Measurements from ENCODE around the gene TMEFF1.
"Not testable (repeated sequence)": the region's sequence is repeated elsewhere in the genome, so short reads cannot be mapped to it uniquely, and the experiment has no call there.

The TMEFF1 gene

DNA sequence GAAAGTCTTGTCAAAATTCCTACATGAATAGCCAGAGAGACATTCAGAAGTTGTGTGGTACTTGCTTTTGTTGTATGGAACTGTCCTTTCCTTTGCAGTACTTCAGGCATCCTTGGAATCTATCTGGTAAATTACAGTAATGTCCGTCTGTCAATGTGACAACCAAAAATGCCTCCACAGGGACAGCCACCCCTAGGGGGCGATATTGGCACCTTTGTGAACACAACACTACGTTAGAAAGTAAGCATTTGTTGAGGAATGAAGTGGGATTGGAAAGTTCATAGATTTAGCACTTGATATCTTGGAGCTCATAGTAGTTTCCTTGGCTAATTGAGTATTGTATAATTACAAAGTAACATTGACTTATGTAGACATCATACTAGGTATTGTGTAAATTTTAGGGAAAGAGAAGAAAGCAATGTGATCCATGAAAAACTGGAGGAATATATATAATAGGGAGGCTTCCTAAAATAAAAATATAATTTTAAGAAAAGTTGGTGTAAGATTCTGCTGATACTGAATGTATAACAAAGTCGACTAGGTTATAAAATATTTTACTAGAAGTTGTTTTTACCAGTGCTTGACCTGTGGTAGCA lies 32.7 kb downstream of the TMEFF1 start:
- H3K9ac ChIP-seq (ENCODE audit: low read depth, low read length): no peak overlapping the region
- H3K4me1 ChIP-seq (ENCODE audit: control insufficient read depth, insufficient read depth, low read length): no peaks in the 10 kb centered on the region
- H3K4me3 ChIP-seq (ENCODE audit: low read depth, low read length): no peak overlapping the region
- no peaks in the 10 kb centered on the region for H3K27me3 ChIP-seq (ENCODE audit: control insufficient read depth, insufficient read depth, low read length)
- H3K9me3 ChIP-seq (ENCODE audit: control insufficient read depth, insufficient read depth, low read length): no peaks in the 10 kb centered on the region
- peaks cover 2% of the 10 kb centered on the region for H3K36me3 ChIP-seq (ENCODE audit: control insufficient read depth, insufficient read depth, low read length)

GRCh38 chr9:100507350-100507749 lies 34.4 kb downstream of the TMEFF1 start:
- H3K36me3 ChIP-seq (ENCODE audit: control insufficient read depth, insufficient read depth, low read length); H3K4me3 ChIP-seq (ENCODE audit: low read depth, low read length); H3K27me3 ChIP-seq (ENCODE audit: control insufficient read depth, insufficient read depth, low read length); H3K4me1 ChIP-seq (ENCODE audit: control insufficient read depth, insufficient read depth, low read length); H3K9me3 ChIP-seq (ENCODE audit: control insufficient read depth, insufficient read depth, low read length); H3K9ac ChIP-seq (ENCODE audit: low read depth, low read length): not testable (repeated sequence)

- Histone ChIP-seq H3K4me1 (ENCODE audit: control insufficient read depth, insufficient read depth, low read length) (no peaks in the 10 kb centered on the region), H3K36me3 (ENCODE audit: control insufficient read depth, insufficient read depth, low read length) (peaks cover 8% of the 10 kb centered on the region), H3K9ac (ENCODE audit: low read depth, low read length) (no peak overlapping the region), H3K9me3 (ENCODE audit: control insufficient read depth, insufficient read depth, low read length) (no peaks in the 10 kb centered on the region), H3K27me3 (ENCODE audit: control insufficient read depth, insufficient read depth, low read length) (no peaks in the 10 kb centered on the region), H3K4me3 (ENCODE audit: low read depth, low read length) (no peak overlapping the region)
Measured at GRCh38 chr9:100511205-100511604, 38.3 kb downstream of the TMEFF1 start.

DNA sequence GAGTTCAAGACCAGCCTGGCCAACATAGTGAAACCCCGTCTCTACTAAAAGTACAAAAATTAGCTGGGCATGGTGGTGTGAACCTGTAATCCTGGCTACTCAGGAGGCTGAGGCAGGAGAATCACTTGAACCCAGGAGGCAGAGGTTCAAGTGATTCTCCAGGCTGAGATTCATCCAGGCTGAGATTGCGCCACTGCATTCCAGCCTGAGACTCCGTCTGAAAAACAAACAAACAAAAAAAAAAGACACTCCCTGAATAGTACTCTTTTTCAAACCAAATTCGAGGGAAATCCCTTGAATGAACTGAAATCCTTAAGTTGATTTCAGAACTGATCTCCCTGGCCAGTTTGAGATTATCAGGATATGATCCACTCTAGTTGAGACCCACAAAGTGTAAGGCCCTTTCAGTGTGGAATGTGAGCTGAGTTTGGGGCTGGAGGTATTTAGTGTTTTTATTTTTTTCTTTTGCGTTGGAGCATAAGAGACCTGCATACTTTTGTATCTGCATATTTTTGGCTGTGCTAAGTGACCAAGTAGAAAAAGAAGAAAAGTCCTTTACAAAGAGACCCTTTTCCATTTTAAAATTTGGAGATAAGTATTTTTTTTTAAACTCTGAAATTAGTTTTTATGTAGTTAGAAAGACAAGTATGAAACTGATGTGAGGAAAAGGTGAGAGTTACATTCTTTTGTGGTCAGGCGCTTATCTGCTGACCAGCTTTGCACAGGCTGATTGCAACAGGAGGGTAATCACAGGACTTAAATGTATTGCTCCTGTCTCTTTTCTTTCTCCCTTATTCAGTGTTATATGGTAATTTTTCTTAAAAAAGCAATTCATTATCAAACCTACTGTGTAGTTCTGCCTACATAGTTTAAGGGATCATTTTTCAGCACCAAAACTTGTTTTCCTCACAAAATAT lies 42.9 kb downstream of the TMEFF1 start:
- H3K4me1 ChIP-seq (ENCODE audit: control insufficient read depth, insufficient read depth, low read length): no peaks in the 10 kb centered on the region

DNA sequence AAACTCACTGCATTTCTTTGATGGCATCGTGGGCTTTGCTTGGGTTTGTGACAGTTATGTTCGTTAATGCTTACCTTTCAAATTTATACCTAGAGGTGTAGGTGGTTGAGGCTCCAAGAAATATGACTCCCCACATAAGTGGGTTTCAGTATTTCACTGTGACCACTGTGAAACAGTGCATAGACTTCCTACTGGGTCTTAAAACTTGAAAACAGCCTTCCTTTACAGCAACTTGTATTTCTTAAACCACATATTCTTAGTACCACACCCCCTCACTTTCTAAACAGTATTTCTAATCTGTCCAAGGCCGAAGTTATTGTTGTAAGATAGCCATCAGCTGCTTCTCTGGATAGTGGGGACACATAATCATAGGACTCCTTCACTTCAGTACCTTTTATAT lies 48.3 kb downstream of the TMEFF1 start:
- no peaks in the 10 kb centered on the region for H3K4me1 ChIP-seq (ENCODE audit: control insufficient read depth, insufficient read depth, low read length)
- no peak overlapping the region for H3K9ac ChIP-seq (ENCODE audit: low read depth, low read length)
- H3K36me3 ChIP-seq (ENCODE audit: control insufficient read depth, insufficient read depth, low read length): peaks cover 26% of the 10 kb centered on the region
- no peaks in the 10 kb centered on the region for H3K27me3 ChIP-seq (ENCODE audit: control insufficient read depth, insufficient read depth, low read length)
- no peak overlapping the region for H3K4me3 ChIP-seq (ENCODE audit: low read depth, low read length)
- H3K9me3 ChIP-seq (ENCODE audit: control insufficient read depth, insufficient read depth, low read length): no peaks in the 10 kb centered on the region

More for the DNA sequence above, 42.9 kb downstream of the TMEFF1 start:
- H3K27me3 ChIP-seq (ENCODE audit: control insufficient read depth, insufficient read depth, low read length): no peaks in the 10 kb centered on the region
- no peaks in the 10 kb centered on the region for H3K9me3 ChIP-seq (ENCODE audit: control insufficient read depth, insufficient read depth, low read length)
- no peak overlapping the region for H3K4me3 ChIP-seq (ENCODE audit: low read depth, low read length)
- no peak overlapping the region for H3K9ac ChIP-seq (ENCODE audit: low read depth, low read length)
- peaks cover 9% of the 10 kb centered on the region for H3K36me3 ChIP-seq (ENCODE audit: control insufficient read depth, insufficient read depth, low read length)

DNA sequence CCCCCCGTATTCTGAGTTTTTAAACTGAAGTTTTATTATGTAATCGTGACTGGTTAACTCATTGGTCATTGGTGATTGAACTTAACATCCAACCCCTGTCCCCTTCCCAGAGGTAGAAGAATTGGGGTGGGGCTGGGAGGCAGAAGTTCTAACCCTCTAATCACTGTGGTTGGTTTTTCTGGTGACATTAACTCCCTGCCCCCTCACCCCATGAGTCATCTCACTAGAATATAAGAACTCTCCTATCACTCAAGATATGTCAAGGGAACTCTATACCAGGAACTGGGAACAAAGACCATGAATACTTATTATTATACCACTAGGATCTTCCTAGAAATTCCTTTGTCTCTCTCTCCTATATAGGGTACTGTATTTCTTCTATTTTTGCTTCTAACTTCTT lies 52.6 kb downstream of the TMEFF1 start:
- Histone ChIP-seq H3K4me3 (ENCODE audit: low read depth, low read length) (no peak overlapping the region), H3K9me3 (ENCODE audit: control insufficient read depth, insufficient read depth, low read length) (no peaks in the 10 kb centered on the region), H3K9ac (ENCODE audit: low read depth, low read length) (no peak overlapping the region), H3K4me1 (ENCODE audit: control insufficient read depth, insufficient read depth, low read length) (no peaks in the 10 kb centered on the region), H3K27me3 (ENCODE audit: control insufficient read depth, insufficient read depth, low read length) (no peaks in the 10 kb centered on the region), H3K36me3 (ENCODE audit: control insufficient read depth, insufficient read depth, low read length) (peaks cover 26% of the 10 kb centered on the region)

- not testable (repeated sequence) for H3K27me3 ChIP-seq (ENCODE audit: control insufficient read depth, insufficient read depth, low read length); H3K9ac ChIP-seq (ENCODE audit: low read depth, low read length); H3K4me1 ChIP-seq (ENCODE audit: control insufficient read depth, insufficient read depth, low read length); H3K4me3 ChIP-seq (ENCODE audit: low read depth, low read length); H3K9me3 ChIP-seq (ENCODE audit: control insufficient read depth, insufficient read depth, low read length)
- peaks cover 14% of the 10 kb centered on the region for H3K36me3 ChIP-seq (ENCODE audit: control insufficient read depth, insufficient read depth, low read length)
Measured at GRCh38 chr9:100527180-100527794, 54.3 kb downstream of the TMEFF1 start.

DNA sequence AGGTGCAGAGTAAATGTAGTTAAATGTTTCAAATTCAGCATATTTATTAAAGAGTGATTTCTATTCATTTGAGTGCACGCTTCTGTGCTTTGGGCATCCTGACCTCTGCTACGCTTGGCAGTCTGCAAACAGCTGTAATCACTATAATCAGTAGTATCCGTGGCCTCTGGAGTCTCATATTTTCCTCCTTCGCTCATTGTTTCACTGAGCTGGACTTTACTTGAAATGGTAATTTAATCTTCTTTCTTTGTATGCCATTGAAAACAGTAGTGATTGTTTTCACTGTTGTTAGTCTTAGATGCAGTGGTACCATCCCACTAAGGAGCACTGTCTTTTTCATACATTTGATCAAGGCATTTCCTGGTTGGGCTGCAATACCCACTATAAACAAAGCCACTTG lies 61.5 kb downstream of the TMEFF1 start:
- Histone ChIP-seq H3K9ac (ENCODE audit: low read depth, low read length) (no peak overlapping the region), H3K27me3 (ENCODE audit: control insufficient read depth, insufficient read depth, low read length) (no peaks in the 10 kb centered on the region), H3K9me3 (ENCODE audit: control insufficient read depth, insufficient read depth, low read length) (no peaks in the 10 kb centered on the region), H3K4me3 (ENCODE audit: low read depth, low read length) (no peak overlapping the region), H3K36me3 (ENCODE audit: control insufficient read depth, insufficient read depth, low read length) (peaks cover 3% of the 10 kb centered on the region), H3K4me1 (ENCODE audit: control insufficient read depth, insufficient read depth, low read length) (no peaks in the 10 kb centered on the region)

- no peaks in the 10 kb centered on the region for H3K4me1 ChIP-seq (ENCODE audit: control insufficient read depth, insufficient read depth, low read length)
- peaks cover 3% of the 10 kb centered on the region for H3K9me3 ChIP-seq (ENCODE audit: control insufficient read depth, insufficient read depth, low read length)
- peaks cover 12% of the 10 kb centered on the region for H3K36me3 ChIP-seq (ENCODE audit: control insufficient read depth, insufficient read depth, low read length)
- H3K27me3 ChIP-seq (ENCODE audit: control insufficient read depth, insufficient read depth, low read length): no peaks in the 10 kb centered on the region
- no peak overlapping the region for H3K9ac ChIP-seq (ENCODE audit: low read depth, low read length)
- no peak overlapping the region for H3K4me3 ChIP-seq (ENCODE audit: low read depth, low read length)
Measured at GRCh38 chr9:100540327-100540726, 67.4 kb downstream of the TMEFF1 start.

DNA sequence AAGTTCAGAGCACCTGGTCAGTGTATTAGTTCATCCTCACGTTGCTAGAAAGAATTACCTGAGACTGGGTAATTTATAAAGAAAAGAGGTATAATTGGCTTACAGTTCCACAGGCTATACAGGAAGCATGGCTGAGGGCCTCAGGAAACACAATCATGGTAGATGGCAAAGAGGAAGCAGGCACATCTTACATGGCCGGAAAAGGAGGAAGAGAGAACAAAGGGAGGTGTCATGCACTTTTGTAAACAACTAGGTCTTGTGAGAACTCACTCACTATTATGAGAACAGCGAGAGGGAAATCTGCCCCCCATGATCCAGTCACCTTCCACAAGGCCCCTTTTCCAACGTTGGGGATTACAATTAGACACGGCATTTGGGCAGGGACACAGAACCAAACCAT lies 76.1 kb downstream of the TMEFF1 start:
- Histone ChIP-seq H3K36me3 (ENCODE audit: control insufficient read depth, insufficient read depth, low read length) (peaks cover 4% of the 10 kb centered on the region), H3K4me3 (ENCODE audit: low read depth, low read length) (no peak overlapping the region), H3K4me1 (ENCODE audit: control insufficient read depth, insufficient read depth, low read length) (no peaks in the 10 kb centered on the region), H3K9ac (ENCODE audit: low read depth, low read length) (no peak overlapping the region), H3K27me3 (ENCODE audit: control insufficient read depth, insufficient read depth, low read length) (no peaks in the 10 kb centered on the region), H3K9me3 (ENCODE audit: control insufficient read depth, insufficient read depth, low read length) (peaks cover 3% of the 10 kb centered on the region)

GRCh38 chr9:100554935-100555401 lies 82.0 kb downstream of the TMEFF1 start:
- Histone ChIP-seq H3K36me3 (ENCODE audit: control insufficient read depth, insufficient read depth, low read length) (no peaks in the 10 kb centered on the region), H3K27me3 (ENCODE audit: control insufficient read depth, insufficient read depth, low read length) (no peaks in the 10 kb centered on the region), H3K9me3 (ENCODE audit: control insufficient read depth, insufficient read depth, low read length) (no peaks in the 10 kb centered on the region), H3K4me1 (ENCODE audit: control insufficient read depth, insufficient read depth, low read length) (no peaks in the 10 kb centered on the region), H3K4me3 (ENCODE audit: low read depth, low read length) (no peak overlapping the region), H3K9ac (ENCODE audit: low read depth, low read length) (no peak overlapping the region)

DNA sequence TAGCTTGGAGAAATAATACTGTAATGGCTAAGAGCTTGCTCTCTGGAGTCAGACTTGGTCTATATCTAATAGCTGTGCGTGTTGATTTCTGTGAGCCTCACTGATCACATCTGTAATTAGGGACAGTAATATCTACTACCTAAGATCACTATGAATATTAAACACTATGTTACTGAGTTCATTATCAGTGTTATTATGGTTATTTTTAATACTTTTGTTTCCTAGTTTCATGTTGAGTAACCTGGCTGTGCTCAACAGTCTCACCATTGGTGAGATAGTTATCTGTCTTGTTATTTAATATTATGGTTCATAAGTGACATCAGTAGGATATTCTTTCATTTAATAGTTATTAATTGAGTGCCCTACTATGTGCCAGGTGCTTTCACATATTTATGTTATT lies 82.5 kb downstream of the TMEFF1 start:
- Histone ChIP-seq H3K27me3 (ENCODE audit: control insufficient read depth, insufficient read depth, low read length) (no peaks in the 10 kb centered on the region), H3K36me3 (ENCODE audit: control insufficient read depth, insufficient read depth, low read length) (no peaks in the 10 kb centered on the region), H3K4me1 (ENCODE audit: control insufficient read depth, insufficient read depth, low read length) (no peaks in the 10 kb centered on the region), H3K4me3 (ENCODE audit: low read depth, low read length) (no peak overlapping the region), H3K9me3 (ENCODE audit: control insufficient read depth, insufficient read depth, low read length) (no peaks in the 10 kb centered on the region), H3K9ac (ENCODE audit: low read depth, low read length) (no peak overlapping the region)

Data from iPS-15b (cell line).